GM23338 (cell line): ENCODE results near the gene CEPT1. TPM values are rescaled to one million over a fixed set of nuclear protein-coding genes. Genes with fewer than 3 reads are reported as not detected.
A peak's percentile ranks its signal among the peaks of the same experiment; 100 is the strongest.

ENCODE experiments used
- ATAC-seq: fragments of 200-7000 bp; cut with Tn5 transposase; 3 replicates; pipeline ENCODE4 v1.9.1; 2020
- DNase-seq: peaks from one replicate; pipeline ENCODE4 v3.0.0-alpha.2; 2015; ENCODE audit warnings: low spot score
- H2AFZ ChIP-seq: fragments of 200-600 bp; sonication (generic); 2 replicates; pipeline ENCODE4 v1.8.0; 2016; ENCODE audit warnings: antibody characterized with exemption, mild to moderate bottlenecking, moderate library complexity
- H3F3A ChIP-seq: fragments of 200-600 bp; sonication (generic); replicated peaks from 2 replicates; pipeline ENCODE4 v1.8.0; 2017; ENCODE audit warnings: antibody characterized with exemption, mixed run types, low read depth
- H3K27ac ChIP-seq: fragments of 200-600 bp; sonication (generic); 2 replicates; pipeline ENCODE4 v1.6.1; 2016; ENCODE audit warnings: low read depth
- H3K27me3 ChIP-seq: fragments of 200-600 bp; sonication (generic); 2 replicates; pipeline ENCODE4 v1.8.0; 2016; ENCODE audit warnings: mild to moderate bottlenecking, mixed run types, moderate library complexity; ENCODE audit not compliant: insufficient read depth
- H3K36me3 ChIP-seq: fragments of 200-600 bp; sonication (generic); 2 replicates; pipeline ENCODE4 v1.8.0; 2016; ENCODE audit warnings: mild to moderate bottlenecking; ENCODE audit not compliant: insufficient read depth
- H3K4me1 ChIP-seq: fragments of 200-600 bp; sonication (generic); 2 replicates; pipeline ENCODE4 v1.8.0; 2016; ENCODE audit warnings: mild to moderate bottlenecking, moderate library complexity; ENCODE audit not compliant: insufficient read depth
- H3K4me2 ChIP-seq: fragments of 200-600 bp; sonication (generic); 2 replicates; pipeline ENCODE4 v1.7.1; 2017; ENCODE audit warnings: mixed run types
- H3K4me3 ChIP-seq: fragments of 200-600 bp; sonication (generic); 2 replicates; pipeline ENCODE4 v1.6.1; 2016; ENCODE audit warnings: mixed run types
- H3K79me2 ChIP-seq: fragments of 200-600 bp; sonication (generic); replicated peaks from 2 replicates; pipeline ENCODE4 v1.8.0; 2017; ENCODE audit warnings: mild to moderate bottlenecking; ENCODE audit not compliant: insufficient read depth
- H3K9me2 ChIP-seq: fragments of 200-600 bp; sonication (generic); 2 replicates; pipeline ENCODE4 v1.8.0; 2017; ENCODE audit not compliant: insufficient read depth
- H4K20me1 ChIP-seq: fragments of 200-600 bp; sonication (generic); replicated peaks from 2 replicates; pipeline ENCODE4 v1.8.0; 2017; ENCODE audit warnings: mild to moderate bottlenecking; ENCODE audit not compliant: insufficient read depth
- H3K27ac Mint-ChIP-seq: 2 replicates; pipeline ENCODE4 v1.8.0; 2020; ENCODE audit warnings: inconsistent platforms, mild to moderate bottlenecking, moderate library complexity, mixed read lengths
- H3K27me3 Mint-ChIP-seq: 3 replicates; pipeline ENCODE4 v1.8.0; 2022; ENCODE audit warnings: low read depth, mild to moderate bottlenecking, moderate library complexity, mixed read lengths, inconsistent platforms; ENCODE audit not compliant: insufficient read depth, poor library complexity
- H3K36me3 Mint-ChIP-seq: 3 replicates; pipeline ENCODE4 v1.8.0; 2021; ENCODE audit warnings: low read depth, mild to moderate bottlenecking, inconsistent platforms, moderate library complexity, mixed read lengths
- H3K4me1 Mint-ChIP-seq: 3 replicates; pipeline ENCODE4 v1.8.0; 2020; ENCODE audit warnings: mild to moderate bottlenecking, inconsistent platforms, mixed read lengths
- H3K4me3 Mint-ChIP-seq: 3 replicates; pipeline ENCODE4 v1.8.0; 2021; ENCODE audit warnings: moderate library complexity, mild to moderate bottlenecking, inconsistent platforms, mixed read lengths
- H3K9me3 Mint-ChIP-seq: 3 replicates; pipeline ENCODE4 v1.8.0; 2020; ENCODE audit warnings: moderate library complexity, mild to moderate bottlenecking, inconsistent platforms, mixed read lengths
- CREB1 ChIP-seq: fragments of 250-450 bp; sonication (Bioruptor Pico); IDR thresholded peaks from 2 replicates; pipeline ENCODE4 v1.5.0; 2020; ENCODE audit warnings: low read depth, mild to moderate bottlenecking, moderate library complexity
- CTCF ChIP-seq, 2 experiments: fragments of 200-600 bp in 1 of 2; sonication (generic) in 1 of 2; conservative IDR thresholded peaks; 2 replicates each; pipeline versions ENCODE4 v1.5.1 to v1.6.1; 2016 to 2017; ENCODE audit warnings: antibody characterized with exemption in 2 of 2, low read depth in 2 of 2, mild to moderate bottlenecking in 2 of 2, moderate library complexity in 1 of 2
- ETS1 ChIP-seq: IDR thresholded peaks from 2 replicates; pipeline ENCODE4 v1.6.1; 2016; ENCODE audit warnings: antibody characterized with exemption
- EZH2 ChIP-seq: fragments of 200-600 bp; sonication (generic); IDR thresholded peaks from one replicate; pipeline ENCODE4 v1.8.0; 2017; ENCODE audit warnings: antibody characterized with exemption, mild to moderate bottlenecking, low read depth; ENCODE audit not compliant: unreplicated experiment
- EZH2phosphoT487 ChIP-seq: fragments of 200-600 bp; sonication (generic); IDR thresholded peaks from one replicate; pipeline ENCODE4 v1.8.1; 2018; ENCODE audit warnings: antibody characterized with exemption; ENCODE audit not compliant: unreplicated experiment
- JUNB ChIP-seq: IDR thresholded peaks from one replicate; pipeline ENCODE4 v1.6.1; 2016; ENCODE audit warnings: antibody characterized with exemption; ENCODE audit not compliant: unreplicated experiment
- NANOG ChIP-seq: IDR thresholded peaks from 2 replicates; pipeline ENCODE4 v1.6.1; 2016; ENCODE audit warnings: antibody characterized with exemption, borderline replicate concordance
- POLR2AphosphoS5 ChIP-seq: IDR thresholded peaks from 2 replicates; pipeline ENCODE4 v1.6.1; 2016; ENCODE audit warnings: antibody characterized with exemption, low read depth
- REST ChIP-seq: IDR thresholded peaks from one replicate; pipeline ENCODE4 v1.6.1; 2018; ENCODE audit warnings: antibody characterized with exemption; ENCODE audit not compliant: unreplicated experiment
- STAT1 ChIP-seq: IDR thresholded peaks from one replicate; pipeline ENCODE4 v1.6.1; 2016; ENCODE audit warnings: antibody characterized with exemption; ENCODE audit not compliant: unreplicated experiment
- ZNF114 ChIP-seq: fragments of 250-450 bp; sonication (Bioruptor Pico); IDR thresholded peaks from 2 replicates; pipeline ENCODE4 v1.5.0; 2020; ENCODE audit warnings: mild to moderate bottlenecking, moderate library complexity
- ZNF331 ChIP-seq: fragments of 250-450 bp; sonication (Bioruptor Pico); IDR thresholded peaks from 2 replicates; pipeline ENCODE4 v1.5.0; 2020; ENCODE audit warnings: low read depth, mild to moderate bottlenecking, moderate library complexity
- ZNF462 ChIP-seq: fragments of 250-450 bp; sonication (Bioruptor Pico); IDR thresholded peaks from 2 replicates; pipeline ENCODE4 v1.5.0; 2020; ENCODE audit warnings: mild to moderate bottlenecking, moderate library complexity
- polyA plus RNA-seq: library from polyadenylated mRNA; unstranded; fragments of >200 nt; fragmentation: Nextera tagmentation; extraction: Ambion mirVana; gene quantifications from 2 replicates; pipeline ENCODE4 v1.2.1, GENCODE V29; 2016
- total RNA-seq: library from RNA; depleted of rRNA; stranded (reverse); fragments of >200 nt; shearing (Covaris generic); gene quantifications from 2 replicates; pipeline ENCODE4 v1.2.3, GENCODE V29; 2014

The CEPT1 gene
- total and polyA plus RNA-seq, 2 experiments from 2014 or later, result 17.3 to 39.5 TPM

GRCh38 chr1:111203681-111204200 is 63.7 kb downstream of the CEPT1 start:
- H3K27me3 ChIP-seq, result peaks cover 39% of the 10 kb centered on the region
- no peaks in the 10 kb centered on the region for H4K20me1 ChIP-seq
- peaks cover 13% of the 10 kb centered on the region for H3K4me1 ChIP-seq
- peak overlapping the region; percentile 74 for H3K4me2 ChIP-seq
- peak; percentile 76 for ATAC-seq
- peaks cover 25% of the 10 kb centered on the region for H3K27me3 Mint-ChIP-seq
- H3K36me3 ChIP-seq, result no peaks in the 10 kb centered on the region
- no peak overlapping the region for H3K27ac ChIP-seq
- H3K4me1 Mint-ChIP-seq, result peaks cover 11% of the 10 kb centered on the region
- H3K4me3 Mint-ChIP-seq, result peak overlapping the region; percentile 55; the same call in 2 of the 3 replicates
- H3K4me3 ChIP-seq, result peak overlapping the region; percentile 53; the same call in 1 of the 2 replicates
- H3F3A ChIP-seq, result no peaks in the 10 kb centered on the region
- DNase-seq, result peak; percentile 66
- peaks cover 2% of the 10 kb centered on the region; the same call in 1 of the 3 replicates for H3K36me3 Mint-ChIP-seq
- no peak for TF ChIP-seq EZH2phosphoT487
- no peak for TF ChIP-seq ETS1
- no peak for TF ChIP-seq CREB1 (CRISPR knock-in tag)
- no peak for TF ChIP-seq ZNF114 (CRISPR knock-in tag)
- TF ChIP-seq STAT1, result no peak
- TF ChIP-seq POLR2AphosphoS5, result no peak
- no peak for TF ChIP-seq ZNF331 (CRISPR knock-in tag)
- TF ChIP-seq ZNF462, result no peak
- no peak for TF ChIP-seq CTCF (conservative IDR thresholded peaks at IDR 0.05; ENCODE audit: low read depth in 2 of 2)
- TF ChIP-seq REST, result no peak
- TF ChIP-seq EZH2, result no peak
- no peak for TF ChIP-seq JUNB
- no peak for TF ChIP-seq NANOG
- 0 out of 2 replicates have a peak, but pooled peaks cover 5% of the 10 kb centered on the region for H3K9me2 ChIP-seq
- H3K79me2 ChIP-seq, result no peaks in the 10 kb centered on the region
- H2AFZ ChIP-seq, result peak overlapping the region; percentile 89
- H3K9me3 Mint-ChIP-seq, result no peaks in the 10 kb centered on the region; the same call in 1 of the 3 replicates
- H3K27ac Mint-ChIP-seq, result no peak overlapping the region
